ENCODE data around the gene TBXAS1. TPM values are rescaled to one million over a fixed set of nuclear protein-coding genes. Genes with fewer than 3 reads are reported as not detected.

Gene TBXAS1
- total RNA-seq, 4 donors from 2014 or later, result 9.0 to 22.2 (median 14.6) TPM

DNA sequence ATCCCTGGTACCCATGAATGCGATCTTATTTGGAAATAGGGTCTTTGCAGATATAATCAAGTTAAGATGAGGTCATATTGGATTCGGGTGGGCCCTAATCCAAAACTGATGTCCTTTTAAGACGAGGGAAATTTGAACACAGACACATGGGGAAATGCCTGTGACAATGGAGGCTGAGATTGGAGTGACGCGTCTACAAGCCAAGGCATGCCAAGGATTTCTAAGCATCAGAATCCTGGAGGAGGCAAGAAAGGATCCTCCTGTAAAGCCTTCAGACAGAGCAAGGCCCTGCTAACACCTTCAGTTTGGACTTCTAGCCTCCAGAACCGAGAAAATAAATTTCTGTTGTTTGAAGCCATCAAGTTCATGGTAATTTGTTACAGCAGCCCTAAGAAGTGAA, 215.2 kb downstream of the TBXAS1 start:
- intact Hi-C loops (cut with DNase I; ENCODE audit: low total_unique reads), result no loop called here
- in situ Hi-C loops (cut with MboI; ENCODE audit: low pct_ligation_motif_present in 1 of 4, low pct_unique_long_range_greater_than_20kb in 1 of 4, low sequenced_read_pairs in 3 of 4), result no loop called here
- WGBS, 2 donors (ENCODE audit: low coverage in 1 of 2), result 90 to 97% methylated on average over 4 to 6 of the region's 6 CpGs
- peaks cover 0 to 14% (median 2%) of the 10 kb centered on the region in 4 donors for H3K36me3 ChIP-seq
- H3K27ac ChIP-seq, result no peak overlapping the region
- peaks cover 0 to 20% (median 12%) of the 10 kb centered on the region in 4 donors for H3K4me1 ChIP-seq
- no peak overlapping the region for H3K4me3 ChIP-seq
- H3K27me3 ChIP-seq, result no peaks in the 10 kb centered on the region
- no peaks in the 10 kb centered on the region for H3K9me3 ChIP-seq
- TF ChIP-seq POLR2A (IDR thresholded peaks at IDR 0.05) (no peak), EP300 (IDR thresholded peaks at IDR 0.05; ENCODE audit: low read depth) (no peak), POLR2AphosphoS5 (IDR thresholded peaks at IDR 0.05) (no peak)
- TF ChIP-seq, protein P1, sequence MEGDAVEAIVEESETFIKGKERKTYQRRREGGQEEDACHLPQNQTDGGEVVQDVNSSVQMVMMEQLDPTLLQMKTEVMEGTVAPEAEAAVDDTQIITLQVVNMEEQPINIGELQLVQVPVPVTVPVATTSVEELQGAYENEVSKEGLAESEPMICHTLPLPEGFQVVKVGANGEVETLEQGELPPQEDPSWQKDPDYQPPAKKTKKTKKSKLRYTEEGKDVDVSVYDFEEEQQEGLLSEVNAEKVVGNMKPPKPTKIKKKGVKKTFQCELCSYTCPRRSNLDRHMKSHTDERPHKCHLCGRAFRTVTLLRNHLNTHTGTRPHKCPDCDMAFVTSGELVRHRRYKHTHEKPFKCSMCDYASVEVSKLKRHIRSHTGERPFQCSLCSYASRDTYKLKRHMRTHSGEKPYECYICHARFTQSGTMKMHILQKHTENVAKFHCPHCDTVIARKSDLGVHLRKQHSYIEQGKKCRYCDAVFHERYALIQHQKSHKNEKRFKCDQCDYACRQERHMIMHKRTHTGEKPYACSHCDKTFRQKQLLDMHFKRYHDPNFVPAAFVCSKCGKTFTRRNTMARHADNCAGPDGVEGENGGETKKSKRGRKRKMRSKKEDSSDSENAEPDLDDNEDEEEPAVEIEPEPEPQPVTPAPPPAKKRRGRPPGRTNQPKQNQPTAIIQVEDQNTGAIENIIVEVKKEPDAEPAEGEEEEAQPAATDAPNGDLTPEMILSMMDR (IDR thresholded peaks at IDR 0.05), result no peak
- DNase-seq, result no peak

DNA sequence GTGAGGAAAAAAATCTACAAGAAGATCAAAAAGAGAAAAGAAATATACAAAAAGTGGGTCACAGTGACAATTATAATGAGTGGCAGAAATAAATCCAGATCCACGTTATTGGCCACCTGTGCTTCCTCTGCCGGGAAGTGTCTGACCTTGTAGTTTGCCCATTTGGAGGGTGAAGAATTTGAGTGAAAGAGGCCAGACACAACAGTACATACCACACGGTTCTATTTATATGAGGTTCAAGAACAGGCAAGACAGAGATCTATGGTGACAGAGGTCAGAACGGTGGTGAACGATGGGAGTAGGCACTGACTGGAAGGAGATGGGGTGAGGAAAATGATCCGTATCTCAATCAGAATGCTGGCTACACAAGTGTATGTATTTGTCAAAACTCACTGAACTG, 216.6 kb downstream of the TBXAS1 start:
- no peaks in the 10 kb centered on the region for H3K9me3 ChIP-seq
- no peaks in the 10 kb centered on the region for H3K27me3 ChIP-seq
- no peak for DNase-seq
- H3K4me1 ChIP-seq, result peaks cover 0 to 32% (median 21%) of the 10 kb centered on the region in 4 donors
- peaks cover 0 to 6% (median 2%) of the 10 kb centered on the region in 4 donors for H3K36me3 ChIP-seq
- H3K4me3 ChIP-seq, result no peak overlapping the region
- 74 to 79% methylated on average over 4 to 6 of the region's 6 CpGs for WGBS, 2 donors (ENCODE audit: low coverage in 1 of 2)
- in situ Hi-C loops (cut with MboI; ENCODE audit: low pct_ligation_motif_present in 1 of 4, low pct_unique_long_range_greater_than_20kb in 1 of 4, low sequenced_read_pairs in 3 of 4) (no loop called here), intact Hi-C loops (cut with DNase I; ENCODE audit: low total_unique reads) (no loop called here)
- no peak overlapping the region for H3K27ac ChIP-seq
- TF ChIP-seq EP300 (IDR thresholded peaks at IDR 0.05; ENCODE audit: low read depth), result no peak
- TF ChIP-seq, protein P1 (IDR thresholded peaks at IDR 0.05), result no peak
- no peak for TF ChIP-seq POLR2AphosphoS5 (IDR thresholded peaks at IDR 0.05)
- TF ChIP-seq POLR2A (IDR thresholded peaks at IDR 0.05), result no peak

GRCh38 chr7:140047197-140047596, 218.1 kb downstream of the TBXAS1 start:
- Histone ChIP-seq H3K4me1 (peaks cover 0 to 32% (median 21%) of the 10 kb centered on the region in 4 donors), H3K36me3 (peaks cover 0 to 3% (median 0%) of the 10 kb centered on the region in 4 donors), H3K4me3 (no peak overlapping the region), H3K9me3 (no peaks in the 10 kb centered on the region), H3K27ac (no peak overlapping the region), H3K27me3 (no peaks in the 10 kb centered on the region)
- in situ Hi-C loops (cut with MboI; ENCODE audit: low pct_ligation_motif_present in 1 of 4, low pct_unique_long_range_greater_than_20kb in 1 of 4, low sequenced_read_pairs in 3 of 4) (no loop called here), intact Hi-C loops (cut with DNase I; ENCODE audit: low total_unique reads) (no loop called here)
- 99 to 100% methylated on average over 2 to 3 of the region's 3 CpGs for WGBS, 2 donors (ENCODE audit: low coverage in 1 of 2)
- no peak for DNase-seq
- TF ChIP-seq POLR2AphosphoS5 (IDR thresholded peaks at IDR 0.05), result no peak
- TF ChIP-seq, protein P1 (IDR thresholded peaks at IDR 0.05), result no peak
- no peak for TF ChIP-seq POLR2A (IDR thresholded peaks at IDR 0.05)
- TF ChIP-seq EP300 (IDR thresholded peaks at IDR 0.05; ENCODE audit: low read depth), result no peak

GRCh38 chr7:140048138-140048537, 219.1 kb downstream of the TBXAS1 start:
- Histone ChIP-seq H3K4me3 (no peak overlapping the region), H3K27me3 (no peaks in the 10 kb centered on the region), H3K4me1 (peaks cover 0 to 32% (median 21%) of the 10 kb centered on the region in 4 donors), H3K27ac (peak overlapping the region; percentile 67 to 80 (median 71)), H3K36me3 (peaks cover 0 to 3% (median 0%) of the 10 kb centered on the region in 4 donors), H3K9me3 (no peaks in the 10 kb centered on the region)
- no peak for TF ChIP-seq POLR2A (IDR thresholded peaks at IDR 0.05)
- TF ChIP-seq, protein P1 (IDR thresholded peaks at IDR 0.05), result no peak
- no peak for TF ChIP-seq EP300 (IDR thresholded peaks at IDR 0.05; ENCODE audit: low read depth)
- TF ChIP-seq POLR2AphosphoS5 (IDR thresholded peaks at IDR 0.05), result no peak
- intact Hi-C loops (cut with DNase I; ENCODE audit: low total_unique reads), result no loop called here
- in situ Hi-C loops (cut with MboI; ENCODE audit: low pct_ligation_motif_present in 1 of 4, low pct_unique_long_range_greater_than_20kb in 1 of 4, low sequenced_read_pairs in 3 of 4), result no loop called here
- 95 to 100% methylated on average over 1 to 4 of the region's 4 CpGs for WGBS, 2 donors (ENCODE audit: low coverage in 1 of 2)
- DNase-seq, result no peak

Measured in transverse colon (tissue), 4 donors.